ENCODE data around the gene TCF25.
A peak's percentile ranks its signal among the peaks of the same experiment; 100 is the strongest.
"Not testable (repeated sequence)": the region's sequence is repeated elsewhere in the genome, so short reads cannot be mapped to it uniquely, and the experiment has no call there.

The TCF25 gene

DNA sequence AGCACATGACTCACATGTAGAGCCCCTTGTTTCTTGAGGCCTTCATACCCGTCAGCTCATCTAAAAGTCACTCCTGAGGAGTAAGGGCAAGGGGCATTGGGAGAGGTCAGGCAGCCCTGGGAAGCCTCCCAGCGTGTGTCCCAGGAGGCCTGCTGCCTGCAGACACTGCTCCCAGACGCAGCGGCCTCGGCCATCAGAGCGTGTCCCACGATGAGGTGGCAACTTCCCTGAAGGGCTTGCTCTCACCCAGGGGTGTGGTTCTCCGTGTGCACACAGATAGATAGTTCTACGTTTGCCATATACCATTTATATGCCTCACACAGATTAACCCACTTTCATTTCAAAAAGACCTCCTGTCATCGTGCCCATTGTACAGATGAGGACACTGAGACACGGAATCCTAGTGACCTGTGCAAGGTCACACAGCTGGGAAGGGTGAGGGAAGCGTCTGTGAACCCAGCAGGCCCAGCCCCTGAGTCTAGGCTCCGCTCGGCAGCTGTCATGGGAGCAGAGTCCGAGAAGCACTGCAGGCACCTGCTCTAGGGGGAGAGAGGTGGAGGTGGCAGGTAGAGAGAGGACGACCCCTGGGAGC lies 58.0 kb downstream of the TCF25 start:
- H3K27ac ChIP-seq, result no peak overlapping the region
- no peak overlapping the region for H3K4me3 ChIP-seq

DNA sequence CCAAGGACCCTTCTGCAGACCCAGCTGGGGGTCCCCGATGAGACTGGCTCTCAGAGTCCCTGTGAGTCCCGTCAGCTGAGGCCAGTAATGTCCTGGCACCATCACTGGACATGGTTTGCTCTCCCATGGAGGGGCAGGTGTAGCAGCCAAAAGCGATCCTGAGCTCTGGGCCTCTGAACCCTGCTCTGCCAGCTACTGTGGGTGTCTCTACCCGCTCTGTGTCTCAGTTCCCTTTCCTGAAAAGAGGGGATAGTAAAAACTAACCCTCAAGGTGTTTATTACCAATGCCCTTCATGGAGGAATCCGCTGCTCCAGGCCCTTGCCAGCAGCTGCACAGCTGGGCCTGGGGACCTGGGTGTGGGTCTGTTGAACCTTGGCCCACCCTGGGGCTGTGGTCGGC lies 58.6 kb downstream of the TCF25 start:
- no peak overlapping the region for H3K27ac ChIP-seq
- no peak overlapping the region for H3K4me3 ChIP-seq

DNA sequence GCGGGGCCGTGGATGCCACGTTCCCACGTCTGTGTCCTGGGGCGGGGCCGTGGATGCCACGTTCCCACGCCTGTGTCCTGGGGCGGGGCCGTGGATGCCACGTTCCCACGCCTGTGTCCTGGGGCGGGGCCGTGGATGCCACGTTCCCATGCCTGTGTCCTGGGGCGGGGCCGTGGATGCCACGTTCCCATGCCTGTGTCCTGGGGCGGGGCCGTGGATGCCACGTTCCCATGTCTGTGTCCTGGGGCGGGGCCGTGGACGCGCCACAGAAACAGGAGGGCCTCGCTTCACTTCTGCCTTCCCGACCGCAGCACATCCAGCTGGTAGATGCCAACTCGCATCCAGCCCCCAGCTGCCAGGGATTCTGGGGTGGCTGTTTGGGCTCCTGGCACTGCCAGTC lies 60.6 kb downstream of the TCF25 start:
- H3K4me3 ChIP-seq, H3K27ac ChIP-seq: not testable (repeated sequence)

DNA sequence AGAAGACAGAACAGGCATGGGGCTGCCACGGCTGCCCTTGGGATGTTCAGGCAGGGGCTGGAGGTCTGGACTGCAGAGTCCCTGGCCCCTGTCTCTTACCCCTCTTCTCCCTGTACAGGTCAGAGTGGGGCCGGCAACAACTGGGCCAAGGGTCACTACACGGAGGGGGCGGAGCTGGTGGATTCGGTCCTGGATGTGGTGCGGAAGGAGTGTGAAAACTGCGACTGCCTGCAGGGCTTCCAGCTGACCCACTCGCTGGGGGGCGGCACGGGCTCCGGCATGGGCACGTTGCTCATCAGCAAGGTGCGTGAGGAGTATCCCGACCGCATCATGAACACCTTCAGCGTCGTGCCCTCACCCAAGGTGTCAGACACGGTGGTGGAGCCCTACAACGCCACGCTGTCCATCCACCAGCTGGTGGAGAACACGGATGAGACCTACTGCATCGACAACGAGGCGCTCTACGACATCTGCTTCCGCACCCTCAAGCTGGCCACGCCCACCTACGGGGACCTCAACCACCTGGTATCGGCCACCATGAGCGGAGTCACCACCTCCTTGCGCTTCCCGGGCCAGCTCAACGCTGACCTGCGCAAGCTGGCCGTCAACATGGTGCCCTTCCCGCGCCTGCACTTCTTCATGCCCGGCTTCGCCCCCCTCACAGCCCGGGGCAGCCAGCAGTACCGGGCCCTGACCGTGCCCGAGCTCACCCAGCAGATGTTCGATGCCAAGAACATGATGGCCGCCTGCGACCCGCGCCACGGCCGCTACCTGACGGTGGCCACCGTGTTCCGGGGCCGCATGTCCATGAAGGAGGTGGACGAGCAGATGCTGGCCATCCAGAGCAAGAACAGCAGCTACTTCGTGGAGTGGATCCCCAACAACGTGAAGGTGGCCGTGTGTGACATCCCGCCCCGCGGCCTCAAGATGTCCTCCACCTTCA lies 61.5 kb downstream of the TCF25 start:
- no peak overlapping the region for H3K4me3 ChIP-seq
- no peak overlapping the region for H3K27ac ChIP-seq

DNA sequence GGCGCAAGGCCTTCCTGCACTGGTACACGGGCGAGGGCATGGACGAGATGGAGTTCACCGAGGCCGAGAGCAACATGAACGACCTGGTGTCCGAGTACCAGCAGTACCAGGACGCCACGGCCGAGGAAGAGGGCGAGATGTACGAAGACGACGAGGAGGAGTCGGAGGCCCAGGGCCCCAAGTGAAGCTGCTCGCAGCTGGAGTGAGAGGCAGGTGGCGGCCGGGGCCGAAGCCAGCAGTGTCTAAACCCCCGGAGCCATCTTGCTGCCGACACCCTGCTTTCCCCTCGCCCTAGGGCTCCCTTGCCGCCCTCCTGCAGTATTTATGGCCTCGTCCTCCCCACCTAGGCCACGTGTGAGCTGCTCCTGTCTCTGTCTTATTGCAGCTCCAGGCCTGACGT lies 62.2 kb downstream of the TCF25 start:
- not testable (repeated sequence) for H3K4me3 ChIP-seq, H3K27ac ChIP-seq

DNA sequence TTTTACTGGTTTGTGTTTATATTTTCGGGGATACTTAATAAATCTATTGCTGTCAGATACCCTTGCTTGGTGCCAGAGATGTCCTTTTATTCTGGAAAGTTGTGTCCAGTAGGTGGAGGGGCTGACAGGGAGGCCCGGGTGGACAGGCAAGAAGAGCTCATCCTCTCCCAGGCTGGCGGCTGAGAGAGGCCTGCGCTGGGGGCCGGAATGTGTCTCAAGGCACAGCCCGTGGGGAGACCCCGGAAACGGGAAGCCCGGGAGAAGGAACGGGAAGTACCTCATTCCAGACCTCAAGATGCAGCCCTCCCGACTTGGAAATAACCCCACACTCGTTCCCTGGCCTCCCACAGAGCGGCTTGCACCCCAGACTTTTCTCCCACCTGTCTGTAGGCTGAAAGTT lies 62.6 kb downstream of the TCF25 start:
- H3K27ac ChIP-seq, result no peak overlapping the region
- no peak overlapping the region for H3K4me3 ChIP-seq

DNA sequence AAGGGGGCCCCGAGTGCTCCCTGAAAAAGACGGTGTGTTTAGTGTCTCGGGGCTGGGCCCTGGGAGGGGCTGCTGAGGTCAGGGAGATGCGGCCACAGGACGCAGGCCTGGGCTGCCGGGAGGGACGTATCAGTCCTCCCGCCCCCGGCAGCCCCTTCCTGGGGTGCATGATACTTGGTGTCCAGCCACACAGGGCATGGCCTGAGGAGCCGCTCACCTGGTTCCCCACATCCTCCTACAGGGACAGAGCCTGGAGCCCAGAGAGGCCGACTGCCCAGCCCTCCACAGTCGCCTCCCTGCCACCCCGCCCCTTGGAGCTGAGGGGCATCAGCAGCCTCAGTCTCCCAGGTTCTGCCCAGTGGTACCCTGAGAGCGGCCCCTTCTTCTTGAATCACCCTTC lies 63.1 kb downstream of the TCF25 start:
- Histone ChIP-seq H3K4me3 (no peak overlapping the region), H3K27ac (no peak overlapping the region)

DNA sequence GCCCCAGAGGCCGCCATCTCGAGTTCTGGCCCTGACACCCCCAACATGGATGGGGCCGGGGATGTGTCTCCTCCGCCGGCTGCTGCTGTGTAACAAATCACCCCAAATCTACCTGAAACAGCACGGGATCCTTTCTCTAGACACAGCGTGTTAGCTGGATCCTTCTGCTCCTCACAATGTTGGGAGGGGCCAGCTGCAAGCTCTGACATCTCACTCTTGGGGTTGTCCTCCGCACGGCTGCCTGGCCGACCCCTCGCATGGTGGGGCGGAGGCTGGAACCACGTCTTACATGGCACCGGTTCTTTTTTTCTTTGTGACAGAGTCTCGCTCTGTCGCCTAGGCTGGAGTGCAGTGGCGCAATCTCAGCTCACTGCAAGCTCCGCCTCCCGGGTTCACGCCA lies 63.6 kb downstream of the TCF25 start:
- Histone ChIP-seq H3K27ac (no peak overlapping the region), H3K4me3 (no peak overlapping the region)

DNA sequence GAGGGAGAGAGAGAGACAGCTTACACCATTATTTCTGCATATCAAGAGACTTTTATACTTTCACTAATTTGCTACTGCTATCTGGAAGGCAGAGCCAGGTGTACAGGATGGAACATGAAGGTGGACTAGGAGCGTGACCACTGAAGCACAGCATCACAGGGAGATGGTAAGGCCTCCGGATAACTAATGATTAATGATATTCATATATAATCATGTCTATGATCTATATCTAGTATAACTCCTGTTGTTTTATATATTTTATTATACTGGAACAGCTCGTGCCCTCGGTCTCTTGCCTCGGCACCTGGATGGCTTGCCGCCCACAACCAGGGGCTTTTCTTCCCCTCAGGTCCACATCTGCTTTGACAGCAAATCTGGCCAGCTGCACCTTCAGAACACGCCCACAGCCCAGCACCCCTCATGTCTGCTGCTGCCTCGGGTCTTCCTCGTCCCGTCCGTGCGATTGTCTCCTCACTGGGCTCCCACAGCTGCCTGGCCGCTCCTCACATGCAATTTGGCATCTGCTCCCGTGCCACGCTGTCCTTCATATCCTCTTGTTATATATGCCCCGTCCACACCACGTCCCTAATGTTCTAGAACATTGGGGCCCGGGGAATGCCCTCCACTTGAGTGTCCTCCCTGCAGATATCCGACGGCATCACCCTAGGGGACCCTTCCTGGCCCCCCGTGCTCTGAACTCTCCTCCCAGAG lies 64.9 kb downstream of the TCF25 start:
- no peak overlapping the region for H3K4me3 ChIP-seq
- H3K27ac ChIP-seq, result no peak overlapping the region

DNA sequence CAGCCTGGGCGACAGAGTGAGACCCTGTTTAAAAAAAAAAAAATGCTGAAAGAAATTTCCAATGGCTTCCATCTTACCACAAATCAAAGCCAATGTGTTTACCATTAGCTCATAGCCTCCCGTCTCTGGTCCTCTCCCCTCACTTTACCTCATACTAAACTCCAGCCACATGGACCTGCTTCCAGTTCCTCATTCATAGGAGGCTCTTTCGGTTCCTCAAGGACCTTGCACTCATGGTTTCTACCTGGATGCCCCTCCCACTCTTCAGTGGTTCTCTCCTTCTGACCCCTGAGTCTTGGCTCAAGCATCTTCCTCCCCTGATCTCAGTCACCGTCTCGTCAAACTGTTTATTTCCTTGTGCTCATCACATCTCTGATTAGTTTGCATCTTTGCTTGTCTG lies 71.4 kb downstream of the TCF25 start:
- no peak overlapping the region for H3K4me3 ChIP-seq
- H3K27ac ChIP-seq, result no peak overlapping the region

DNA sequence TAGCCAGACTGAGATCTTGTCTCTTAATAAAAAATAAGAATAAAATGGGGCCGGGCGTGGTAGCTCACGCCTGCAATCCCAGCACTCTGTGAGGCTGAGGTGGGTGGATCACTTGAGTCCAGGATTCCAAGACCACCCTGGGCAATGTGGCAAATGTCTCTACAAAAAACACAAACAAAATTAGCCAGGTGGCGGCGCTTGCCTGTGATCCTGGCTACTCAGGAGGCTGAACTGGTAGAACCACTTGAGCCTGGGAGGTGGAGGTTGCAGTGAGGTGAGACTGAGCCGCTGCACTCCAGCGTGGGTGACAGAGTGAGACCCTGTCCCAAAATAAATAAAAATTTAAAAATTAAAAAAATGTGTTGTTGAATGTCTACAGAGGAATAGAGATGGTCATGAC lies 72.3 kb downstream of the TCF25 start:
- H3K4me3 ChIP-seq, result no peak overlapping the region
- H3K27ac ChIP-seq, result no peak overlapping the region

DNA sequence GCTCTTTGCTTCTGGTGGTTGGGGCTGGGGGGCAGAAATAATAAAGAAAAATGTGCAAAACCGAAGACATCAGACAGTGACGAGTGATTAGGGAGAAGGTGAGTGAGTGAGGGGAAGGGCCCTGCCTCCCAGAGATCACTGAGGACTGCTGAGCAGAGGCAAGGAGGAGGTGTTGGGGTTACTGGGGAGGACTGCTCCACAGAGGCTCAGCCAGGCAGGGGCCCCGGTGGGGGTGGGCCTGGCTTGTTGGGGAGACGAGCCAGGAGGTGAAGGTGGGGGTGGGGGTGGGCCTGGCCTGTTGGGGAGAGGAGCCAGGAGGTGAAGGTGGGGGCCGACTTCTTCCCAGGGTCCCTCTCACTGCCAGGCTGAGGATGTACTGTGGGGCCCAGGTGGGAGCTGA lies 73.1 kb downstream of the TCF25 start:
- Histone ChIP-seq H3K27ac (no peak overlapping the region), H3K4me3 (no peak overlapping the region)

DNA sequence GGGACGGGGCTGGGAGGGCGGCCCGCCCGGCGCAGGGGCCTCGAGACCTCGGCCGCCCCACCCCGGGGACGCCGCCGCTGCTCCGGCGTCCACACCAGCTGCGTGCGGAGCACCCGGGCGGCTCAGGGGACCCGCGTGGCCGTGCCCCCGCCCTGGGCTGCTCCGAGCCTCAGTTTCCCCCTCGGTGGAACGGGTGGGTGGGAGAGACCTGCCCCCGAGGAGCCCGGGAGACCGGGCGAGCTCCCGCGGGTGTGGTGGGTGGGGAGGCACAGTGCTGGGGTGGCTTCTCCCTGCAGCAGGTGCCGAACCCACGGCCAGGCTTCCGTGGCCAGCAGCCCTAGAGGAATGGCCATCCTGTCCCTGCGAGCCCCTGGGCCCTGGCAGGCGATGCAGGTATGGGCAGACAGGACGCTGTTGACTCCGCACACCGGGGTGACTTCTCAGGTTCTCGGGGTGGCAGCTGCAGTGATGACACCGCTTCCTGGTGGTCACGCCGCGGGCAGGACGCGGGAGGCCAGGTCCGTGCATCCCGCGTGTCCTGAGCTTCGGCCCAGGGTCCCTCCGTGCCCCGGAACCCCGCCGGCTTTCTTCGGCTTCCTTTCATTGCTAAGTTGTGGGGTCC lies 75.8 kb downstream of the TCF25 start:
- Histone ChIP-seq H3K27ac (peak overlapping the region in 10 of 21 experiments; percentile 3 to 81 (median 71)), H3K4me3 (peak overlapping the region; percentile 36 to 64 (median 50))

DNA sequence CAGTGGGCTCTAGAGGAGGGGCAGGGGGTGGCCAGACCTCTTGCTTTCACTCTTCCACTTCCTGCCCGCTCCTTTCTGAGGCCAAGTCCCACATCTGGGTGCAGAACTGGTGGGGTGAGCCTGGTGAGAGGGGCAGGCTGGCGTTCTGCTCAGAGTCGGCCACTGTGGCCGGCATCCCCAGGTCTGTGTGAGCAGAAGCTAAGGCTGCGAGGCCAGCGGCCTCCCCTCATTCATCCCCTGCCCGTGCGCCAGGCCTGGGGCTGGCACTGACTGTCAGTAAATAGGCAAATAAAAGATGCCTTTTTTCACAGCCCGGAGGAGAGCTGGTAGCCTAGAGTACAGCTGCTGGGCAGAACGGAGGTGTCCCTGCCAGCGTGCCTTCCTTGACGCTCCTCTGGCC lies 76.4 kb downstream of the TCF25 start:
- Histone ChIP-seq H3K4me3 (peak overlapping the region in 3 of 7 experiments; percentile 36 to 64 (median 50)), H3K27ac (peak overlapping the region in 5 of 21 experiments; percentile 0 to 81 (median 78))

DNA sequence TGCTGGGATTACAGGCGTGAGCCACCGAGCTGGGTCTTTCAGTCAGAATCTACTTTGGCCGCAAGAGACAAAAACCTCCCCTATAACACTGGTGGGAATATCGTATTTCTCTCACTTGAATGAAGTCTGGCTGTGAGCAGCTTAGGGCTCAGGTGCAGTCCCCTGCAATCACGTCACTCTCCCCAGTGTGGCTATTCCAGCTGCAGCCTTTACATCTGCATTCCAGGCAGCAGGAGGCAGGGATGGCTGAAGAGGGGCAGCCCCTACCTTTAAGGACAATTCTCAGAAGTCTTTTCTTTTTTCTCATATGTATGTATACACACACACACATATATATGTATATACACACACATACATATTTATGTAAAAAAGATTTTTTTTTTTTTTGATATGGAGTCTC lies 78.1 kb downstream of the TCF25 start:
- Histone ChIP-seq H3K27ac (no peak overlapping the region), H3K4me3 (no peak overlapping the region)

DNA sequence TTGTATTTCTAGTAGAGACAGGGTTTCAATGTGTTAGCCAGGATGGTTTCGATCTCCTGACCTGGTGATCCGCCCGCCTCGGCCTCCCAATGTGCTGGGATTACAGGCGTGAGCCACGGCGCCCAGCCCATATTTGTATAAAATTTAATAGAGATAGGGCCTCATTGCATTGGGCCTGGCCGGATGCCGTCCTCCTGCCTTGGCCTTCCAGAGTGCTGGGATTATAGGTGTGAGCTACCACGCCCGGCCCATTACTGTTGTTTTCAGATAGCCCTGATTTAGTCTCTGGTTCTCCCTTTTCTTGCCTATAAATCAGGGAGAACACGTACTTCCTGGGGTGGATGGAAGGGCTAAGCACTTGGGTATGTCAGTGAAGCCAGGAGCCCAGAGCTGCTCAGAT lies 78.7 kb downstream of the TCF25 start:
- no peak overlapping the region for H3K27ac ChIP-seq
- no peak overlapping the region for H3K4me3 ChIP-seq

DNA sequence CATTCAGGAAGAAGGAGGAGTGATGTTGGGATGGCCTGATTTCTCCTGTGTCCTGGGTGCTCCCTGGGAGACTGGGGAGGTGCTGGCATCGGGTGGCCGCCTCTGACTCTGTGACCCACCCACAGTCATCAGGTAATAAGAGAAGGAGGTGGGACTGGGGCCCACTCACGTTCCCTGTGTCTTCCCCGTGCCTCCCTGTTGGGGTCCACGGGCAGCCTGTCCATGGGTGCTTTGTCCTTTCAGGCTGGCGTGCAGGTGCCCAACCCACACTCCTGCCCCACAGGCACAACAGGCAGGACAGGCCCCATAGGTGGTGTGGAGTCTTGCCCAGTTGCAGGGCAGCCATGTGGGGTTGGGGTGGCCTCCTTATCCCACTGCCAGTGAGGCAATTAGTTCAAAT lies 79.2 kb downstream of the TCF25 start:
- Histone ChIP-seq H3K4me3 (no peak overlapping the region), H3K27ac (no peak overlapping the region)

DNA sequence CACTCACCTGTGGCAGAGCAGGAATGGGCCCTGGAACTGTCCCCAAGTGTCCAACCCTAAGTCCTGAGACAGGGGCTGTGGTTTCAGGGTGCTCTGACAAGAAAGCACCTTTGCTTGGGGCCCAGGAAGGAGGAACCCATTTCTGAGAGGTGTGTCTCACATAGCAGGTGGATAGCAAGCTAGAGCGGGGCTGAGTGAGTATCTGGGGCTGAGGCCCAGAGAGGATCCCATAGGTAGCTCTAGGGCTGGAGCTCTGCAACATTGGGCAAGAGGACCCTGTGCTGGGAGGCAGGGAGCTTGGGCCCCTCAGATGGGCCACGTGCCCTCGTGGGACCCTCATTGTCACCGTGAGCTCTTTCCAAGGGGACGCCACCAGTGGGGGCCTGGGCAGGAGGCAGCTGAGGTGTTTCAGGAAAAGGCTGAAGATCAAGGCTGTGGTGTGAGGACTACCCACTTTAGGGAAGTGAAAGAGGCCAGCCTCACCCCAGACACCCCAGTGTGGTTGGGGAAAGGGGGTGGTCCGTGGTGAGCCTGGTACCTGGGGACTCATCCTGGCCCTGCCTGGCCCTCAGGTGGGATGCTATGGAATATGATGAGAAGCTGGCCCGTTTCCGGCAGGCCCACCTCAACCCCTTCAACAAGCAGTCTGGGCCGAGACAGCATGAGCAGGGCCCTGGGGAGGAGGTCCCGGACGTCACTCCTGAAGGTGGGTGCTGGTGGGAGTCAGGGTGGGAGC lies 80.4 kb downstream of the TCF25 start:
- peak overlapping the region in 1 of 21 experiments; percentile 36 for H3K27ac ChIP-seq
- no peak overlapping the region for H3K4me3 ChIP-seq

DNA sequence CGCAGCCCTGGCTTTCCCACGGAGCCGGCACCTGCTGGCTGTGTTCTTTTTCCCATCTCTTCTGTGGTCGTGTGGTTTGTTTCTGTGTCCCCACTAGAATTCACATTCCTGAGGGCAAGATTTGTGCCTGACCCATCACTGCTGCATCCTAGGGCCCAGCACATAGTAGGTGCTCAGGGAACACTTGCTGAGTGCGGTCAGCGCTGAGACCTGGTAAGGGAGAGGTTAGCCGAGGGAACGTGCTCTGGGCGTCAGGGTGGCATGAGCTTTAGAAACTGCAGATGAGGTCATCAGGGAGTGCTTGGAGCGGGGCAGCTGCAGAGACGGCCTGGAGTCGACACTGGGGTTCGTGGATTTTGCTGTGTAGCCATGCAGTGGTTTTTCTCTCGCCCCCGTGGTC lies 81.1 kb downstream of the TCF25 start:
- Histone ChIP-seq H3K4me3 (no peak overlapping the region), H3K27ac (no peak overlapping the region)
